CD14-positive monocyte (primary cell): ENCODE results near the gene EXPH5. TPM values are rescaled to one million over a fixed set of nuclear protein-coding genes. Genes with fewer than 3 reads are reported as not detected.

Source experiments
- DNase-seq, 3 donors: peaks; one replicate each; pipeline ENCODE4 v3.0.0-alpha.2; 2011 to 2022
- H2AFZ ChIP-seq: 2 replicates; pipeline ENCODE4 v1.6.0; 2012; ENCODE audit warnings: mild to moderate bottlenecking, low read depth, low read length, inconsistent platforms; ENCODE audit not compliant: insufficient read depth, poor library complexity, severe bottlenecking
- H3K27ac ChIP-seq, 2 donors: 1 replicate in 1 of 2; 2 replicates in 1 of 2; pipeline ENCODE4 v1.5.1; 2012 to 2013; ENCODE audit warnings: low read length in 2 of 2, control low read depth in 1 of 2, inconsistent platforms in 1 of 2, low read depth in 1 of 2, mild to moderate bottlenecking in 1 of 2
- H3K27me3 ChIP-seq, 2 donors: one replicate each; pipeline versions ENCODE4 v1.6.0 to v1.6.1; 2011 to 2013; ENCODE audit warnings: low read length in 2 of 2; ENCODE audit not compliant: control insufficient read depth in 2 of 2, insufficient read depth in 2 of 2
- H3K36me3 ChIP-seq, 2 donors: replicated peaks in 1 of 2; 1 replicate in 1 of 2; 2 replicates in 1 of 2; pipeline versions ENCODE4 v1.5.1 to v1.6.1; 2012 to 2013; ENCODE audit warnings: low read length in 2 of 2, control low read depth in 1 of 2, inconsistent platforms in 1 of 2, mild to moderate bottlenecking in 1 of 2; ENCODE audit not compliant: insufficient read depth in 2 of 2, control insufficient read depth in 1 of 2
- H3K4me1 ChIP-seq, 2 donors: 1 replicate in 1 of 2; 2 replicates in 1 of 2; pipeline versions ENCODE4 v1.5.1 to v1.6.1; 2012 to 2013; ENCODE audit warnings: low read length in 2 of 2, control low read depth in 1 of 2, inconsistent platforms in 1 of 2, mild to moderate bottlenecking in 1 of 2, moderate library complexity in 1 of 2; ENCODE audit not compliant: insufficient read depth in 2 of 2, control insufficient read depth in 1 of 2
- H3K4me2 ChIP-seq: replicated peaks from 2 replicates; pipeline ENCODE3; 2012; ENCODE audit warnings: low read length, moderate library complexity, mild to moderate bottlenecking; ENCODE audit not compliant: poor library complexity, severe bottlenecking; ENCODE audit errors: extremely low read depth
- H3K4me3 ChIP-seq, 3 experiments: fragments of 200-600 bp in 1 of 3; sonication (generic) in 1 of 3; replicated peaks in 1 of 3; 1 replicate in 2 of 3; 2 replicates in 1 of 3; pipeline ENCODE4 v1.5.1; 2011 to 2013; ENCODE audit warnings: low read length in 3 of 3, mild to moderate bottlenecking in 3 of 3, control low read depth in 2 of 3, low read depth in 2 of 3, inconsistent platforms in 1 of 3, moderate library complexity in 1 of 3
- H3K79me2 ChIP-seq: 2 replicates; pipeline ENCODE4 v1.6.0; 2012; ENCODE audit warnings: mild to moderate bottlenecking, control low read depth, inconsistent platforms, low read length, moderate library complexity; ENCODE audit not compliant: insufficient read depth
- H3K9ac ChIP-seq: 2 replicates; pipeline ENCODE4 v1.6.0; 2017; ENCODE audit warnings: low read length, mild to moderate bottlenecking; ENCODE audit not compliant: insufficient read depth, poor library complexity, severe bottlenecking
- H3K9me3 ChIP-seq, 2 donors: replicated peaks in 1 of 2; 1 replicate in 1 of 2; 2 replicates in 1 of 2; pipeline versions ENCODE4 v1.5.1 to v1.6.1; 2012 to 2013; ENCODE audit warnings: low read length in 2 of 2, control low read depth in 1 of 2; ENCODE audit not compliant: control insufficient read depth in 1 of 2, insufficient read depth in 1 of 2
- H4K20me1 ChIP-seq: 2 replicates; pipeline ENCODE4 v1.6.0; 2012; ENCODE audit warnings: mild to moderate bottlenecking, low read length, control low read depth, moderate library complexity; ENCODE audit not compliant: insufficient read depth
- H3K27ac Mint-ChIP-seq, 7 donors: one replicate each; pipeline ENCODE4 v1.8.0; 2020; ENCODE audit warnings: mild to moderate bottlenecking in 7 of 7, mixed read lengths in 7 of 7, moderate library complexity in 6 of 7, inconsistent platforms in 2 of 7
- H3K27me3 Mint-ChIP-seq, 3 donors: one replicate each; pipeline ENCODE4 v1.8.0; 2021 to 2022; ENCODE audit warnings: low read depth in 3 of 3, mild to moderate bottlenecking in 3 of 3, mixed read lengths in 3 of 3, moderate library complexity in 3 of 3, inconsistent platforms in 1 of 3
- H3K36me3 Mint-ChIP-seq, 2 donors: one replicate each; pipeline ENCODE4 v1.8.0; 2020; ENCODE audit warnings: mixed read lengths in 2 of 2, inconsistent platforms in 1 of 2, mild to moderate bottlenecking in 1 of 2
- H3K4me1 Mint-ChIP-seq: one replicate; pipeline ENCODE4 v1.8.0; 2020; ENCODE audit warnings: mild to moderate bottlenecking, mixed read lengths
- H3K4me3 Mint-ChIP-seq, 2 donors: one replicate each; pipeline ENCODE4 v1.8.0; 2020; ENCODE audit warnings: mild to moderate bottlenecking in 2 of 2, mixed read lengths in 2 of 2, moderate library complexity in 1 of 2
- H3K9me3 Mint-ChIP-seq, 7 donors: one replicate each; pipeline ENCODE4 v1.8.0; 2020 to 2022; ENCODE audit warnings: mixed read lengths in 7 of 7, mild to moderate bottlenecking in 6 of 7, moderate library complexity in 6 of 7, inconsistent platforms in 2 of 7
- CTCF ChIP-seq: fragments of 200-600 bp; IDR thresholded peaks from one replicate; pipeline ENCODE4 v1.8.0; 2022; ENCODE audit warnings: antibody characterized with exemption, mild to moderate bottlenecking
- WGBS: methylation state at CpG from one replicate; pipeline ENCODE4 v1.1.5; 2013; ENCODE audit warnings: missing lambda C conversion rate; ENCODE audit not compliant: insufficient coverage; 5-methylcytosine and 5-hydroxymethylcytosine counted together
- intact Hi-C, 2 donors: fragments of 100-400 bp; cut with micrococcal nuclease; formaldehyde crosslinking; loops; one replicate each; pipeline versions ENCODE4 v1.15.0 to v1.15.1; 2023
- polyA plus RNA-seq, 3 donors: library from polyadenylated mRNA; depleted of rRNA in 1 of 3; unstranded in 2 of 3; stranded (reverse) in 1 of 3; fragments of 300-500 nt in 2 of 3; fragments of >200 nt in 1 of 3; fragmentation: Illumina TruSeq in 2 of 3; gene quantifications; 1 replicate in 2 of 3; 2 replicates in 1 of 3; pipeline ENCODE4 v1.2.3, GENCODE V29; 2012 to 2021

The EXPH5 gene
- polyA plus RNA-seq, 3 donors: 0.05 to 0.17 TPM; not detected in 1

- H3K27me3 ChIP-seq: no peaks in the 10 kb centered on the region
- no peak for TF ChIP-seq CTCF
- no peak overlapping the region for H3K9ac ChIP-seq
- no peaks in the 10 kb centered on the region for H3K79me2 ChIP-seq
- H2AFZ ChIP-seq: no peak overlapping the region
- Mint-ChIP-seq H3K36me3 (no peaks in the 10 kb centered on the region), H3K4me1 (no peaks in the 10 kb centered on the region), H3K27me3 (peaks cover 0 to 6% (median 2%) of the 10 kb centered on the region in 3 donors), H3K4me3 (no peak overlapping the region), H3K9me3 (no peaks in the 10 kb centered on the region), H3K27ac (no peak overlapping the region)
- H3K4me3 ChIP-seq: no peak overlapping the region
- H3K9me3 ChIP-seq: no peaks in the 10 kb centered on the region
- intact Hi-C loops: no loop called here
- no peaks in the 10 kb centered on the region for H4K20me1 ChIP-seq
- no peak overlapping the region for H3K27ac ChIP-seq
- H3K4me2 ChIP-seq: no peak overlapping the region
- H3K4me1 ChIP-seq: no peaks in the 10 kb centered on the region
- WGBS: 90% methylated on average over 5 of the region's 5 CpGs
- DNase-seq: no peak
- H3K36me3 ChIP-seq: no peaks in the 10 kb centered on the region
These were observed 50.1 kb downstream of the EXPH5 start for GRCh38 chr11:108543316-108543964.

- intact Hi-C loops: no loop called here
- no peak for TF ChIP-seq CTCF
These were observed 52.0 kb downstream of the EXPH5 start for GRCh38 chr11:108541531-108541930.

More at GRCh38 chr11:108541531-108541930, 52.0 kb downstream of the EXPH5 start:
- Mint-ChIP-seq H3K27ac (no peak overlapping the region), H3K9me3 (no peaks in the 10 kb centered on the region), H3K27me3 (peaks cover 0 to 6% (median 2%) of the 10 kb centered on the region in 3 donors), H3K36me3 (no peaks in the 10 kb centered on the region), H3K4me3 (no peak overlapping the region), H3K4me1 (no peaks in the 10 kb centered on the region)
- Histone ChIP-seq H3K9ac (no peak overlapping the region), H3K4me2 (no peak overlapping the region), H3K27me3 (no peaks in the 10 kb centered on the region), H3K79me2 (no peaks in the 10 kb centered on the region), H4K20me1 (no peaks in the 10 kb centered on the region), H3K9me3 (no peaks in the 10 kb centered on the region), H3K36me3 (no peaks in the 10 kb centered on the region), H3K27ac (no peak overlapping the region), H2AFZ (no peak overlapping the region), H3K4me3 (no peak overlapping the region), H3K4me1 (no peaks in the 10 kb centered on the region)
- no peak for DNase-seq
